Body of pancreas (tissue), 4 donors: Measurements from ENCODE around the gene COL27A1.

ENCODE experiments used
- CTCF ChIP-seq, 7 experiments: fragments of 450-650 bp in 4 of 7; fragments of 200-600 bp in 3 of 7; sonication (generic) in 3 of 7; IDR thresholded peaks; one replicate each; pipeline ENCODE4 v1.5.1; 2016 to 2019; ENCODE audit warnings: antibody characterized with exemption in 7 of 7
- POLR2A ChIP-seq, 3 donors: fragments of 450-650 bp; IDR thresholded peaks; one replicate each; pipeline ENCODE4 v1.6.1; 2016; ENCODE audit warnings: antibody characterized with exemption in 3 of 3, mild to moderate bottlenecking in 2 of 3

GRCh38 chr9:114282507-114282906 is 127.2 kb downstream of the COL27A1 start:
- TF ChIP-seq CTCF (IDR thresholded peaks at IDR 0.05) (no peak), POLR2A (IDR thresholded peaks at IDR 0.05) (no peak)
